Adrenal gland (tissue), 12 donors: ENCODE data around the gene SRPK1. TPM values are rescaled to one million over a fixed set of nuclear protein-coding genes. Genes with fewer than 3 reads are reported as not detected.

Source experiments
- DNase-seq, 7 donors: peaks; one replicate each; pipeline ENCODE4 v3.0.0-alpha.2; 2019 to 2020
- H3K27ac ChIP-seq, 5 donors: fragments of 200-600 bp; sonication (generic) in 4 of 5; 1 replicate in 3 of 5; 2 replicates in 2 of 5; pipeline versions ENCODE4 v1.5.1 to v1.8.0; 2016 to 2020; ENCODE audit warnings: mild to moderate bottlenecking in 1 of 5
- H3K27me3 ChIP-seq: fragments of 200-600 bp; 2 replicates; pipeline ENCODE4 v1.8.0; 2021
- H3K36me3 ChIP-seq, 2 donors: fragments of 200-600 bp; replicated peaks in 1 of 2; 1 replicate in 1 of 2; 2 replicates in 1 of 2; pipeline versions ENCODE4 v1.5.1 to v1.8.0; 2018 to 2022
- H3K4me1 ChIP-seq, 2 donors: fragments of 200-600 bp; replicated peaks in 1 of 2; 1 replicate in 1 of 2; 2 replicates in 1 of 2; pipeline versions ENCODE4 v1.5.1 to v1.8.0; 2018 to 2021
- H3K4me3 ChIP-seq, 4 donors: fragments of 200-600 bp; sonication (generic) in 3 of 4; one replicate each; pipeline ENCODE4 v1.5.1; 2016 to 2018
- H3K9me3 ChIP-seq, 3 donors: fragments of 200-600 bp; sonication (generic) in 1 of 3; replicated peaks in 1 of 3; 1 replicate in 2 of 3; 2 replicates in 1 of 3; pipeline versions ENCODE4 v1.5.1 to v1.8.0; 2016 to 2021
- CTCF ChIP-seq, 6 experiments: fragments of 450-650 bp in 4 of 6; fragments of 200-600 bp in 2 of 6; sonication (generic) in 1 of 6; IDR thresholded peaks; 1 replicate in 5 of 6; 2 replicates in 1 of 6; pipeline versions ENCODE4 v1.5.1 to v1.8.0; 2016 to 2021; ENCODE audit warnings: antibody characterized with exemption in 6 of 6, mild to moderate bottlenecking in 2 of 6, moderate library complexity in 1 of 6
- POLR2A ChIP-seq, 2 donors: fragments of 450-650 bp; IDR thresholded peaks; one replicate each; pipeline ENCODE4 v1.6.1; 2017; ENCODE audit warnings: antibody characterized with exemption in 2 of 2, mild to moderate bottlenecking in 2 of 2, moderate library complexity in 1 of 2
- WGBS, 4 donors: extraction: QIAGEN DNeasy Blood & Tissue Kit in 2 of 4; methylation state at CpG; one replicate each; pipeline versions ENCODE4 v1.1.5 to v1.1.7; 2013 to 2017; 5-methylcytosine and 5-hydroxymethylcytosine counted together
- intact Hi-C, 2 donors: fragments of 100-400 bp; cut with DNase I; formaldehyde crosslinking; loops; one replicate each; pipeline versions ENCODE4 v1.14.1 to v1.15.0; 2022 to 2023
- polyA plus RNA-seq, 3 donors: library from polyadenylated mRNA; stranded (reverse); fragments of 200-250 nt in 2 of 3; fragments of 350-450 nt in 1 of 3; fragmentation: Illumina TruSeq in 1 of 3; extraction: RNeasy Lipid Tissue Mini Kit (QIAGEN cat#74804) in 1 of 3; gene quantifications; one replicate each; pipeline ENCODE4 v1.2.3, GENCODE V29; 2013 to 2014
- total RNA-seq, 9 donors: library from RNA; depleted of rRNA in 4 of 9; stranded (reverse); fragments of >200 nt in 4 of 9; fragments of 120-200 nt in 1 of 9; fragmentation: NEBNext Ultra II Directional in 1 of 9; extraction: Animal tissue kit (Norgen Biotek cat#: 25700) in 1 of 9; gene quantifications; one replicate each; pipeline versions ENCODE4 v1.1.0 to v1.2.4, GENCODE V29; 2013 to 2023
- donor health status: healthy with polysubstance abuse.
- donor health status: Bipolar disorder and iron deficiency.
- donor health status: DM: yes; HTN: yes; CAD: no.
- donor health status: DM: no; HTN: no; CAD: no.
- donor health status: DM: no; HTN: no; CAD: no.
- donor health status: DM: yes; HTN: yes; CAD: no.

Gene SRPK1
- total and polyA plus RNA-seq, 12 donors, result 5.1 to 37.7 (median 15.8) TPM

- no peak for DNase-seq
- intact Hi-C loops, result no loop called here
- H3K9me3 ChIP-seq, result no peaks in the 10 kb centered on the region
- H3K27me3 ChIP-seq, result no peaks in the 10 kb centered on the region
- H3K4me1 ChIP-seq, result no peaks in the 10 kb centered on the region
- no peak overlapping the region for H3K4me3 ChIP-seq
- no peaks in the 10 kb centered on the region for H3K36me3 ChIP-seq
- no peak overlapping the region for H3K27ac ChIP-seq
- 84 to 93% (median 87%) methylated on average over 4 to 5 of the region's 5 CpGs for WGBS, 4 donors
- no peak for TF ChIP-seq POLR2A (IDR thresholded peaks at IDR 0.05)
Measured at GRCh38 chr6:35824552-35825192, 96.2 kb downstream of the SRPK1 start.

- Histone ChIP-seq H3K27me3 (no peaks in the 10 kb centered on the region), H3K27ac (no peak overlapping the region), H3K9me3 (no peaks in the 10 kb centered on the region), H3K4me3 (no peak overlapping the region), H3K4me1 (no peaks in the 10 kb centered on the region), H3K36me3 (no peaks in the 10 kb centered on the region)
- WGBS, 4 donors, result 92 to 98% (median 95%) methylated on average over 2 of the region's 2 CpGs
- intact Hi-C loops, result no loop called here
- no peak for TF ChIP-seq POLR2A (IDR thresholded peaks at IDR 0.05)
- TF ChIP-seq CTCF (IDR thresholded peaks at IDR 0.05), result no peak
- no peak for DNase-seq
Measured at GRCh38 chr6:35823601-35824000, 97.3 kb downstream of the SRPK1 start.

GRCh38 chr6:35817515-35817914 lies 103.4 kb downstream of the SRPK1 start:
- H3K4me1 ChIP-seq, result no peaks in the 10 kb centered on the region
- H3K27me3 ChIP-seq, result no peaks in the 10 kb centered on the region
- no peaks in the 10 kb centered on the region for H3K36me3 ChIP-seq
- no peak overlapping the region for H3K4me3 ChIP-seq
- H3K27ac ChIP-seq, result no peak overlapping the region
- H3K9me3 ChIP-seq, result peaks cover 0 to 6% (median 0%) of the 10 kb centered on the region in 3 donors
- intact Hi-C loops, result no loop called here
- DNase-seq, result no peak
- no peak for TF ChIP-seq CTCF (IDR thresholded peaks at IDR 0.05)
- no peak for TF ChIP-seq POLR2A (IDR thresholded peaks at IDR 0.05)

- Histone ChIP-seq H3K4me3 (no peak overlapping the region), H3K9me3 (peaks cover 0 to 4% (median 0%) of the 10 kb centered on the region in 3 donors), H3K27me3 (no peaks in the 10 kb centered on the region), H3K36me3 (no peaks in the 10 kb centered on the region), H3K4me1 (no peaks in the 10 kb centered on the region), H3K27ac (no peak overlapping the region)
- intact Hi-C loops, result no loop called here
- WGBS, 4 donors, result 72 to 83% (median 76%) methylated on average over 1 to 6 of the region's 6 CpGs
- DNase-seq, result no peak
- TF ChIP-seq CTCF (IDR thresholded peaks at IDR 0.05) (no peak), POLR2A (IDR thresholded peaks at IDR 0.05) (no peak)
Measured at GRCh38 chr6:35811699-35811995, 109.3 kb downstream of the SRPK1 start.

- Histone ChIP-seq H3K4me3 (no peak overlapping the region), H3K27me3 (no peaks in the 10 kb centered on the region), H3K9me3 (no peaks in the 10 kb centered on the region), H3K36me3 (no peaks in the 10 kb centered on the region), H3K4me1 (no peaks in the 10 kb centered on the region), H3K27ac (no peak overlapping the region)
- intact Hi-C loops, result no loop called here
- no peak for TF ChIP-seq POLR2A (IDR thresholded peaks at IDR 0.05)
- no peak for TF ChIP-seq CTCF (IDR thresholded peaks at IDR 0.05)
- WGBS, 4 donors, result 62 to 67% (median 64%) methylated on average over 11 to 14 of the region's 14 CpGs
- no peak for DNase-seq
Measured at GRCh38 chr6:35810971-35811698, 109.8 kb downstream of the SRPK1 start.
